ENCODE results near the gene GNAQ.

The GNAQ gene

DNA sequence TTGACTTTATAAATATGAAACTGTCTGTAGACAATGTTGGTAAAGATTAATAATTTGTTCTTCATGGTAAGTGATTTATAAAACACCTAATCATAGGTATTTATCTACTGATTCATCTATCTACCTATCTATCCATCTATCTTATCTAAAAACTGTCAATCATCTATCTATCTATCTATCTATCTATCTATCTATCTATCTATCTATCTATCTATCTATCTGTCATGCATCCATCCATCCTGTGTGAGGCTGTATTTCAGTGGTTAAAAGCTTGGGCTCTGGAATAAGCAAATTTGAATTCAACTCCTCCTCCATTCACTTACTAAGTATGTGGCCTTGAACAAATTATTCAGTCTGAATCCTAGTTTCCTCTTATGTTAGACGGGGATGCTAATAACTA lies 221.6 kb downstream of the GNAQ start:
- no peak for DNase-seq (ENCODE audit: low read depth)

DNA sequence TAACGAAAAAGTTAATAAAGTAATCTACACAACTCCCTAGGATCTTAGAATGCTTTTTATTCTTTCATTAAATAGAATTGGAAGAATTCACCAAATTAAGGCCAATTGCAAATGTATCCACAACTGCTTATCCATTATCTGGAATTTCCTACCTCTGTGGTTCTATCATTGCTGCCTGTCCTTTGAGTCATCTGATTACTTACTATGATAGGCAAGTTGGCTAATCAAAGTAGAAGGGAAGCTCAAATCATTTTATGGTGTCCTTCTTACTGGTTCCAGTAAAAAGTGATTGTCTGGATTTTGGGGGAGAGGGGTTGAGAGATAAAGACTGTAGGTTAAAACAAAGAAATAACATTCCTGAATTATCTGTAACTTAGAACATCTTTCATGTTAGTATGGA lies 222.1 kb downstream of the GNAQ start:
- no peak for DNase-seq (ENCODE audit: low read depth)

DNA sequence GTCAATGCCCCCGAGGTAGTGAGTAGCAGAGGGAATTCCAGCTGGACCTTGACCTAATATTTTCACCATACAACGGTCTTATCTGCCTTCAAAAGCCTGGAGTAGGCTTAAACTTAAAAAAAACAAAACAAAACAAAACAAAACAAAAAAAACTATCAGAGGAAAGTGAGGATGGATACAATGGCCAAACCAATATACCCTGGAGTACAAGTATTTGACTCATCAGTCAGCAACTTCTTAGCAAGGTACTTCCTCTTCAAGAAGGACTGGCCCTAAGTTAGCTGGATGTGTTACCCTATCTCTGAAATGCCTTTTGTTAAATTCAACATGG lies 222.9 kb downstream of the GNAQ start:
- no peak for DNase-seq (ENCODE audit: low read depth)

DNA sequence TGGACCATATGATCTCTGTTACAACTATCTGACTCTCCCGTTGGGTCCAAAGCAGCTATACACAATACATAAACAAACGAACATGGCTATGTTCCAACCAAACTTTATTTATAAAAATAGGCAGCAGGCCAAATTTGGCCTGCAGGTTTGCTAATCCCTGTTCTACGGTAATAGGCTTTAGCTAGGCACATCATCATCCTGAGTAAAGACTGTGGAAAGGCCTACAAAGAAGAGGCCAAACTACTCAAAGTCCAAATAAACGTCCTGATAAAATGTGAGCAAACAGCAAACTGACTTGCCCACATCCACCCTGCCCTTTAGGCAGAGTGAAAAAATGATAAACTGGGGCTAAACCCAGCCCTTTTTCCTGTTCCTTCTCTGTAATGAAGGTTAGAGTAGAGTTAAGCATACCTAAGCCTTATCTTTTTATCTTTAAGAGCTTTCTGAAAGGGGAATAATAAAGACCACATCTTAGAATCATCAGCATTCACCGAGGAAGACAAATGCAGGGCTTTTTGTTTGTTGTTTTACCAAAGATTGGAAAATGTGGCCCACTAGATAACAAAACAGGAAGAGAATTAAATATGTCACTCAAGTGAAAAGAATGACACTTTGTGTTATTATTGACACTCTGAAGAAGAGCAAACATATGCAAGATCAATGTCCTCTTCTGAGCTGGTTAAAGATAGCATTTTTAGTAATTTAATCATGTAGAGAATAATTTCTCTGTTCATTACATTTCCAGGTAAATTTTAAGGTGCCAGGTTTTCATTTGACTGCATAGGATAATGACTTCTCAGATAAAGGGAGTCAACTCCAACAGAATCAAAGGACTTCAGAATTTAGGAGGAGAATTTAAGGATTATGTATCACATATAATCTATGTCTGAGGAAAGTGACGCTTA lies 223.5 kb downstream of the GNAQ start:
- no peak for DNase-seq (ENCODE audit: low read depth)

DNA sequence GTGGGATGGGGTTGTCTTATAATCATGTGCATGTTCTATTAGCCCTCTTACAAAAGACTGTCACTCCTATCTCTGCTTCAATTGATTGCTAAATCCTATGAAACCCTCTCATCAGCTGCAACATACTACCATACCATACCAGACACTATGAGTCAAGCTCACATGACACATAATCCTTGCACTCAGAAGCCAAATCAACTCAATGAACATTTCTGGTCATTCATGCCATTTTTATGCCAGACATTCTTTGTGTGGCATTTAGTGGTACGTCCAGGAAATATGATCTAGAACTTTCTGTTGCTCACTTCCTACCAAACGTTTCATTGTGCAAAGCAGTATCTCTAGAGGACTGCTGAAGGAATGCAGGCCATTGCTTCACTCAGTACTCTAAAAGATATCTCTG lies 224.3 kb downstream of the GNAQ start:
- peak; percentile 75 for DNase-seq (ENCODE audit: low read depth)

DNA sequence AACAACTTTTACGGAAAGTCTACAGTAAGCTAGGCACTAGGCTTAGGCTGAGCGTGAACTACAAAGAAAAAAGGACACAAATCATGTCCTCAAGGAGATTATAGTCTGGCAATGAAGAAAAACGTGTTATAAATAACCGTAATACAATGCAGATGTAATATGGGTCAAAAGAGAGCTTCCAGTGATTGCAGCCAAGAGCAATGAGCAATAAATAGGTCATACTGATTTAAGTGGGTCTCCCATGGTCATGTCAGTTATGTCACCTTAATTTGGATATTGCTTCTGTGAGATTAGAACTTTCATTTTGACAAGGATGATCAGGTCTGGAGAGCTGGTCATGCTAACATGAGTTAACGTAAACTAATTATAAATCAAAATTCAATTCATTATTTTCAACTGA lies 224.9 kb downstream of the GNAQ start:
- no peak for DNase-seq (ENCODE audit: low read depth)

DNA sequence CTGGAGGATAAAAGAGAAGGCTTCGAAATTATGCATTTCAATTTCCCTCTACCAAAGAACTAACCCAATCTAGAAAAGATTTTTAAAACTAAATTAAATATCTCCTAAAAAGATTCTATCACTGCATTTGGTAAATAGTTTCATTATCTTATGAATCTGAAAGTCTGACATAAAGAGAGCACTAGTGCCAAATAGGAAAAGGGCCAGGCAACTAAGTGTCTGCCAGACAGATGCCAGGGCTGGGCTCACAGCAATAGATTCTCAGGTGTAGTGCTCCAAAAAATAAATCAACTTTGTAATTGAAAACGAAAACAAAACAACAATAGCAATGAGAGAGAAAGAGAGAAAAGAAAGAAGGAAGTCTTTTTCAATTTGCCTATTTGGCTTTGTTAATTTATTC lies 225.8 kb downstream of the GNAQ start:
- DNase-seq (ENCODE audit: low read depth): no peak

DNA sequence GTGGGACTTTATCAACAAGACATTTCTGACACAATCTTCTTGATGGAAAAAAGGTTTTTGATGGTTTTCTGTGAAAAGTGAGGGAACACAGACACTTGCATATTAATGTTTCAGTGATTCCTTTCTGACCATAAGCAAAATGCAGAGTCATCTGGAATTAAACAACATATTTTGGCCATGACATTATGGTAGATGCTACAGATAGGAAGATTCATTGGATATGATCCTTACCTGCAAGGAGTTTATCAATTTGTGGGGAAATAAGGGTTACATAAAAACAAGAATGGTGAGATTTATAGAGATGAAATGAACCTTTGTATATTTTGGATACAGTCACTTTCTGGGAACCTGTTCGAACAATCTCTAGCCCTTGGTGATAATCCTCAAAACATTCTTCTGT lies 228.2 kb downstream of the GNAQ start:
- no peak for DNase-seq (ENCODE audit: low read depth)

DNA sequence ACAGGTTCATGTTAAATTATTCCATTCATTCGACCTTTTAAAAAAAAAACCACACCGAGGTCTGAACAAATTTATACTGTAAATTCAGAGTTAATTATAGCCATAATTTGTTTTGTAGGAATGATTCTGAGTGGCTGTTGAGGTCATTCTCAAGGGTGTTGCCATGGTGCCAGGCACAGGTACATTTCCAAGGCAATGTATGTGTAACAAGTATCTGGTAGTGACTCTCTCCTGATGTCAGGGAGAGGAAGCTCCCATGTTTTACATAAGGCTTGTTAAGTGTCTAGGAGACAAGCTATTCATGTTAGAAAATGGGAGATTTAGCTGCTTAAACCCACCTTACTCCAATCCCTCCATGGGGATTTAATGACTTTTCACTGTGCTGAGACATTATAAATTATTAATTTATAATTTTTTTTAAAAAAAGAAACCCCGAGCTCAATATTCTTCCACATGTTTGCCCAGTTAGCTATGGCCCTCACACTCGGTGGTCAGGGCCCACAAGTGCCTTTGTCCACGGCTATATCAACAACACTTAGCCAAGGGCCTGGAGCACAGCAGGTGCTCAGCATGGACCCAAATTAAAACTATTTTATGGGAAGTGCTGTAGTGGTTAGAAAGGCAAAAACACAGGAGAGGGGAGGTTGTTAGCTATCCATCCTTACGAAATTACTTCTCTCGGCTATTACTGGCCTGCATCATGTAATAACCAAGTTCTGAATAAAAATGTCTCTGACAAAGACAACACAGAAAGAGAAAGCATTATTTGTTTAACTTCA lies 228.9 kb downstream of the GNAQ start:
- no peak for DNase-seq (ENCODE audit: low read depth)

DNA sequence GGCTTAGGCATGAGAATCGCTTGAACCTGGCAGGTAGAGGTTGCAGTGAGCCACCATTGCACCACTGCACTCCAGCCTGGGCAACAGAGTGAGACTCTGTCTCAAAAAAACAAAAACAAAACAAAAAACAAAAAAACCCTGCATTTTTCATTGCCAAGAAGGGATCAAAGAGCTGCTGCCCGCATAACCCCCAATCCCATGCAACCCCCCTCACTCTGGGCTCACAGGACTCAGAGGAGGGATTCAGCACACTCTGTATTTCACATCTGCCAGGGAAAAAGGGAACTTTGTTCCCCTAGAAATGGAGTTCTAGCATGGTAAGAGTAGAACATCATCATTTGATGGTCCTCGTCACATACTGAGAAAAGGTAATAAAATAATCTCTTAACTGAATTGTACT lies 229.5 kb downstream of the GNAQ start:
- DNase-seq (ENCODE audit: low read depth): no peak

DNA sequence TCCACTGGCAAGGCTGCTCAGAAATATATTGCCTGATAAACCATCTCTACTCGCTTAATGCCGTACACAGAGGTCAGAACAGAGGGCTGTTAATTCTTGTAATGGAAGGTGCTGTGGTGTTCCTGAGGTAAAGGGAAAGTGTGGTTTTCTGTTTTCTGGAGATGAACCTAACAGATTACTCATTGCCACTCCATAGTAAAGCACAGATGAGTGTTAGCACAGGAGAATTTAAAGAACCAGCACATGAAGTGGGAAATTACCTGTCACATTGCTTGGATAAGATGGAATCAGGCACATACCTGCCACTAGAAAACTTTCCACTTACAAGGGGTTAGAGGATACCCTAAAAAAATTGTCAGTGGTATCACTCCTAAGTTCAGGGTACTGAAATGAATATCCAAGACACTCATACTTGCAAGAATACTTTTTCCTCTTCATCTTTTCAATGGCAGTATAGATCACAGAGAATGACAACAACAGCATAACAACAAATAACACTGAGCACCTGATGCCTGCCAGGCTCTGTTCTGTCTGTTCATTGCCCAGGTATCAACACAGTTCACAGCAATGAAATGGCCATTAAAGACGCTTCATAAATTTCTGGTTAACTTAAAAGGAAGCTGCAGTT lies 230.6 kb downstream of the GNAQ start:
- DNase-seq (ENCODE audit: low read depth): no peak

DNA sequence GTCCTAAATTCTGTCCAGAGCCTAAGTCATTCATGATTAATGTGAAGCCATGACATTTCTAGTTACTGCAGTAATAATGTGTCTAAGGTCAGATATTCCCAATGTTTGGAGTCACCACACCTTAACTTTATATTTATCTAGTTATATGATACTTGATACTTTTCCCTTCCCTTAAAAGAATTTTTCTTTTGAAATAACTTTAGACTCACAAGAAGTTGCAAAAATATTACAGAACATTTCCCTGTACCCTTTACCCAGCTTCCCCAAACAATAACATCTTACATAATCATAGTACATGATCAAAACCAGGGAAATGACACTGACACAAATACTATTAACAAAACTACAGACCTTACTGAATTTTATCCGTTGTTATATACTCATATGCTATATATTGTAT lies 233.5 kb downstream of the GNAQ start:
- no peak for DNase-seq (ENCODE audit: low read depth)

DNA sequence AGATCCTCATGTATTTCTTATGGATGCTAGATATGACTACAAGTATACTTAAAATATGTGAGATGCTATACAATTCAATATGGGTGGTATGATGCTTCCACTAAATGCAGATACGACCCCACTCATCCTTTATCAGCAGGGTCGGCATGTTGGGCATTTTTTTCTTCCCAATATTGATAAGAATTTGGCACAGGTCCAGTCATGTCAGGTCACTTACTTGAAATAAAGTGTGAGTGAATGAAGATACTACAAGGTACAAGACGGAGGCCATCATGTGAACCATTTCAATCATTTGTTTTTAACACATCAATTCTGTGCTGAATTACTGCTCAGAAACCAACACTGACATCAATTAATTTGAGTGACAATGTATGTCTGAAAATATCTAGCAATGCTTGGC lies 236.6 kb downstream of the GNAQ start:
- no peak for DNase-seq (ENCODE audit: low read depth)

DNA sequence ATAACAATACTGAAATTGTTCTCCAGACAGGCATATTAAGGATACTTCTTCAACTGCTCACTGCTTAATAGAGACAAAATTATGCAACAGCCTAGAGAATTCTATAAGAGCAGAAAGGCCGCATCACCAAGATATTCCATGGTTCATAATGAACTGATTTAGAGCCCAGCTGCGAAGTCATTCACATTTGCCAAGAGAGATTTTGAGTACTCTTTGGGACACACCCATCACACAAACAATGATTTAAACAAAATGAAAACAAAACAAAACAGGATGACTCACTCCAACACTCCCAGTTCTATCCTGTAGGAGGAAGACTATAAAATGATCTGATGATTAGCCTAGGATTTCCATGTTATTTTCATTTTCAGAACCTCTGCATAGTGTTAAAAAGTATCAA lies 237.8 kb downstream of the GNAQ start:
- DNase-seq (ENCODE audit: low read depth): no peak

DNA sequence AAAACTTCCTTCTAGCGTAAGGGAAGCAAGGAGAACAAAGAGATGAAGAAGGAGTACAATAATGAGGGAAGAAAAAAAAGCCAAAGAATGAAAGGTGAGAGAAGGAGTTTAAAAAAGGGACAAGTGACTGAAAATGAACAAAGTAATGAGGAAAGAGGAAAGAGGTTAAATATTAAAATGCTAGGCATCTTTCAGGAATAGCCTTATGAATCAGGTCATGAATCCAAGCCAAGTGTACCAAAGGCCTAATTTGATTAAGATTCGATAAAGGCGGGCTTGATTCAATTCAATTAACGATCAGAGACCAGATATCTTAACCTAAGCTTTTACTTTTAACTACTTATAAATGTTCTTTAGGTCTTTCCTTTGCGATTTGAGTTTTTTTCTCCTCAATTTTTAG lies 241.7 kb downstream of the GNAQ start:
- DNase-seq (ENCODE audit: low read depth): no peak

DNA sequence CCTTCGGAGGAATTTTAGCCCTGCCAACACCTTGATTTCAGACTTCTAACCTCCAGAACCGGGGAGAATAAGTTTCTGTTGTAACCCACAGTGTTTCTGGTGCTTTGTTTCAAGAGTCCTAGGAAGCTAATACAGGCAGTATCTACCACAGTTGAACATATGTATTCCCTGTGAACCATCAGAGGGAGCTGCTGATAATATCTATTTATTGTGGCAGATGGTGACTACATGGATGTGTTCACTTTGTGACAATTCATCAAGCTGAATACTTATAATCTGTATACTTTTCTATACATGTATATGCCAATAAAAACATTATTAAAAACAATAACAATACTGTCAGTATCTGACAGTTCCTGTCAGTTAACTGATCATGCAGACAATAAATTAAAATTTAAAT lies 246.3 kb downstream of the GNAQ start:
- no peak for DNase-seq (ENCODE audit: low read depth)

DNA sequence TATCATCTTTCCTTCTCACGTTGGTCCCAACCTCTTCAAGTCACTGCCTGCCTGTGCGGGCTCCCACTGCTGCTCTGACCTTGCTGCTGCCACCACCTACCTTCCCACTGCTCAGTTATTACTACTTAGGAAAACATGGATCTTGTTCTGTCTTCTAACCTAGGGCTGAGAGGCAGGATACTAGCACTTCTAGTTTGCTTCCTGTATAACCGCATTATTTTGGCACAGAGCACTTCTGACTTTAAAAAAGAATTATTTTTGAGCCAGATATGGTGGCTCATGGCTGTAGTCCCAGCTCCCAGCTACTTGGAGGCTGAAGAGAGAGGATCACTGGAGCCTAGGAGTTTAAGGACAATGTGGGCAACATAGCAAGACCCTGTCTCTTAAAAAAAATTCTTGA lies 248.1 kb downstream of the GNAQ start:
- no peak for DNase-seq (ENCODE audit: low read depth)

DNA sequence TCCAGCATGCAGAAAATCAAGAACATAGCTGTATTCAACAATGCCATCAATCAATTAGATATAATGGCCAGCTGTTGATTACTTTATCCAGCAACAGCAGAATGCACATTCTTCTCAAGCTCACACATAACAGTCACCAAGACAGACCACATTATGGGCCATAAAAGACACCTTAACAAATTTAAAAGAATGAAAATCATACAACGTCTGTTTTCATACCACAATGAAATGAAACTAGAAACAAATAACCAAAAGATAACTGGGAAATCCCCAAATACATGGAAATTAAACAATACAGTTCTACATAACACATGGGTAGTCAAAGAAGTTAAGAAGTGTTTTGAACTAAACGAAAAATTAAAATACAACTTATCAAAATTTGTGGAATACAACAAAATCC lies 252.6 kb downstream of the GNAQ start:
- DNase-seq (ENCODE audit: low read depth): no peak

DNA sequence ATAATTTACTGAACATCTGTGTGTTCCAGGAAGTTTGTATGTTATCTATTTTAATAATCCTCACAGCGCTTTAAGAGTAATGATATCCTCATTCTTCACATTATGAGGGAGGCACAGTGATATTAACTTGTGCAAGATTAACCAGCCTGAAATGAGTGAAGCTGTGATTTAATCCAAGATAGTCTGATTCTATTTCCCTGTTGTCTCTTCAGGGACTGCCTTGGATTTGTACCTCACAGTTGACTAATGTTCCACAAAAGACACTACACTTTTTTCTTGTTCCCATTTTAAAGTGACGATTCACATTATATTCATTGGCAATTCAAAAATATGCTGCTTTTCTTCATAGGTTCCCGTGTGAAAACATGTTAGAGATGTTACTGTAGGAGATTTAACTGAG lies 258.2 kb downstream of the GNAQ start:
- no peak for DNase-seq (ENCODE audit: low read depth)

DNA sequence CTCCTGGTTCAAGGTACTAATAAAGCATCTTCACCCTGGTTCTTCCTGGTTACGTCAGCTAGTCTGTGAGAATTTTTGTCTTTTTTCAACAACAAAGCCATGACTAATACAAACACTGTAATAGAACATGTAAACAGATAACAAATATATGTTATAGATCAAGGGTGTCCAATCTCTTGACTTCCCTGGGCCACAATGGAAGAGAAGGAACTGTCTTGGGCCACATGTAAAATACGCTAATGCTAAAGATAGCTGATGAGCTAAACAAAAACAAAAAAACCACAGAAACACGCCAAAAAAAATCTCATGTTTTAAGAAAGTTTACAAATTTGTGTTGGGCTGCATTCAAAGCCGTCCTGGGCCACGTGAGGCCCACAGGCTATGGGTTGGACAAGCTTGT lies 259.0 kb downstream of the GNAQ start:
- no peak for DNase-seq (ENCODE audit: low read depth)

DNA sequence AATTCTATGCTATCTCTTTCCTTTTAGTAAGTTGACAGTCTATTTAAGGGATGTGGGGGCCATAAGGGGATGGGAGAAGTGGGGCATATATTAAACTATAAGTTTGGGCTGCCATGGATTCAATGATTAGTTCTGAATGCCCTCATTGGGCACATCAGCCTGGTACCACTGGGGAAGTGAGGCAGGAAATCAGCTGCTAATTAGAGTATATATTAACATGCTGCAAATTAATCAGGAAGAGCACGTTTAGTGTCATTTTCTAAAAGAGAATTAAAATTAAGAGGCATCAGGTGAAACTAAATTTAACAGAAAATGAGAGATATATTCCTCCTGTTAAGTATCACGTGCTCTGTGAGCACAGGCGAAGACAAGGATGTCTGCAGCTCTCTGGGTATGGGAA lies 260.4 kb downstream of the GNAQ start:
- DNase-seq (ENCODE audit: low read depth): no peak

DNA sequence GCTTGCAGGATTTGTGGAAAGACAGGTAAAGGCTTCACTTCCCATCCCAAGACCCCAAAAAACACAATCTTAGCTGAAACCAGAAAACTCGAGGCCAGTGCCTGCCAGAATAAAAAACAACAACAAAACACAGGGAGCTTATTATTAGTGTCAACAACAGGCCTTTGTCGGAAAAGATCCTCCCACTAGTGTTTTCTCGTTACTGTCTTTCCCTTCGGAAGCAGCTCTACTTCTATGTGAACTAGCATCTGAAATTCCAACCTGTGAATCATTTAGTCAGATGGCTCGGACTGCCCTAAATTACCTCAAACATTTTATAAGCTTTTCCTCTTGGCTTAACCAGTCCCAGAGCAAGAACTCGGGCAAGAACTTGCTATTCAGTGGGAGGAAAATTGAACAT lies 261.3 kb downstream of the GNAQ start:
- no peak for DNase-seq (ENCODE audit: low read depth)

DNA sequence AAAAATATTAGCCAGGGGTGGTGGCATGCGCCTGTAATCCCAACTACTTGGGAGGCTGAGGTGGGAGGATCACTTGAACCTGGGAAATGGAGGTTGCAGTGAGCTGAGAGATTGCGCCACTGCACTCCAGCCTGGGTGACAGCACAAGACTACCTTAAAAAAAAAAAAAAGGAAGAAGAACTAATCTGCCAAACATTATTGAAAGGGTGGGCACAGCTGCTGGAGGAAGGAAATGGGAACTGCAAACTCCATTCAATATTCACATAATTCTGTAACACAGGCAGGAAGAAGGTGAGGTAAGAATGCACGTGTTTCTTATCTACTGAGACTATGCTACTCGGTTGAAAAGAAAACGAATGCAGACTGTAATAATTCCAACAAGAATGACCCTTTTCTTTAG lies 262.4 kb downstream of the GNAQ start:
- DNase-seq (ENCODE audit: low read depth): no peak

Measured in HS-27A (cell line).